ENCODE measurements around the gene DCDC2.
"Not testable (repeated sequence)": the region's sequence is repeated elsewhere in the genome, so short reads cannot be mapped to it uniquely, and the experiment has no call there.

The DCDC2 gene

GRCh38 chr6:24205020-24205492 is 152.8 kb downstream of the DCDC2 start:
- DNase-seq: no peak

GRCh38 chr6:24204113-24204512 is 153.7 kb downstream of the DCDC2 start:
- not testable (repeated sequence) for DNase-seq

GRCh38 chr6:24197892-24198291 is 160.0 kb downstream of the DCDC2 start:
- no peak for DNase-seq

- no peak for DNase-seq
These were observed 161.8 kb downstream of the DCDC2 start for GRCh38 chr6:24195836-24196597.

GRCh38 chr6:24194978-24195700 is 162.7 kb downstream of the DCDC2 start:
- DNase-seq: no peak

GRCh38 chr6:24193364-24193763 is 164.5 kb downstream of the DCDC2 start:
- no peak for DNase-seq

- no peak for DNase-seq
These were observed 166.5 kb downstream of the DCDC2 start for GRCh38 chr6:24191346-24191745.

GRCh38 chr6:24188578-24189080 is 169.2 kb downstream of the DCDC2 start:
- no peak for DNase-seq

GRCh38 chr6:24187965-24188577 is 169.8 kb downstream of the DCDC2 start:
- no peak for DNase-seq

GRCh38 chr6:24186349-24186748 is 171.5 kb downstream of the DCDC2 start:
- DNase-seq: no peak

- DNase-seq: no peak
These were observed 174.3 kb downstream of the DCDC2 start for GRCh38 chr6:24183584-24183983.

GRCh38 chr6:24157886-24158285 is 200.0 kb downstream of the DCDC2 start:
- no peak for DNase-seq

GRCh38 chr6:24154121-24154520 is 203.7 kb downstream of the DCDC2 start:
- no peak for DNase-seq

GRCh38 chr6:24152014-24152413 is 205.8 kb downstream of the DCDC2 start:
- no peak for DNase-seq

- no peak for DNase-seq
These were observed 208.0 kb downstream of the DCDC2 start for GRCh38 chr6:24149836-24150235.

- no peak for DNase-seq
These were observed 208.6 kb downstream of the DCDC2 start for GRCh38 chr6:24149296-24149695.

GRCh38 chr6:24148684-24149083 is 209.2 kb downstream of the DCDC2 start:
- DNase-seq: no peak

GRCh38 chr6:24148154-24148570 is 209.7 kb downstream of the DCDC2 start:
- no peak for DNase-seq

- no peak for DNase-seq
These were observed 210.2 kb downstream of the DCDC2 start for GRCh38 chr6:24147511-24148153.

GRCh38 chr6:24146871-24147270 is 211.0 kb downstream of the DCDC2 start:
- no peak for DNase-seq

GRCh38 chr6:24145690-24146131 is 212.1 kb downstream of the DCDC2 start:
- no peak for DNase-seq

- DNase-seq: not testable (repeated sequence)
These were observed 215.1 kb downstream of the DCDC2 start for GRCh38 chr6:24142733-24143132.

GRCh38 chr6:24140591-24140990 is 217.3 kb downstream of the DCDC2 start:
- DNase-seq: no peak

All from SIG-M5 (cell line).